Thymus (tissue), 11 donors: ENCODE results near the gene CSDE1. TPM values are rescaled to one million over a fixed set of nuclear protein-coding genes. Genes with fewer than 3 reads are reported as not detected.

ENCODE experiments used
- DNase-seq, 9 donors: peaks; one replicate each; pipeline ENCODE4 v3.0.0-alpha.2; 2013; ENCODE audit warnings: low spot score in 9 of 9, low read depth in 6 of 9, missing footprints in 1 of 9
- H3K27ac ChIP-seq, 2 donors: one replicate each; pipeline ENCODE4 v1.5.1; 2013; ENCODE audit warnings: control low read depth in 1 of 2, low read depth in 1 of 2, low read length in 1 of 2, mild to moderate bottlenecking in 1 of 2, moderate library complexity in 1 of 2
- H3K27me3 ChIP-seq, 2 donors: one replicate each; pipeline ENCODE4 v1.5.1; 2013; ENCODE audit warnings: low read length in 1 of 2; ENCODE audit not compliant: control insufficient read depth in 2 of 2, insufficient read depth in 1 of 2
- H3K36me3 ChIP-seq, 2 donors: one replicate each; pipeline ENCODE4 v1.5.1; 2013; ENCODE audit warnings: low read length in 1 of 2, mild to moderate bottlenecking in 1 of 2, moderate library complexity in 1 of 2; ENCODE audit not compliant: control insufficient read depth in 2 of 2, insufficient read depth in 2 of 2
- H3K4me1 ChIP-seq, 2 donors: one replicate each; pipeline ENCODE4 v1.5.1; 2013; ENCODE audit warnings: low read length in 2 of 2; ENCODE audit not compliant: control insufficient read depth in 2 of 2, insufficient read depth in 2 of 2
- H3K4me3 ChIP-seq, 2 donors: one replicate each; pipeline ENCODE4 v1.5.1; 2013; ENCODE audit warnings: low read length in 2 of 2, control low read depth in 1 of 2, mild to moderate bottlenecking in 1 of 2
- H3K9me3 ChIP-seq, 2 donors: one replicate each; pipeline ENCODE4 v1.5.1; 2013; ENCODE audit warnings: low read length in 1 of 2, mild to moderate bottlenecking in 1 of 2; ENCODE audit not compliant: control insufficient read depth in 2 of 2, insufficient read depth in 1 of 2
- WGBS: extraction: QIAGEN DNeasy Blood & Tissue Kit; methylation state at CpG from one replicate; pipeline ENCODE4 v1.1.7; 2013; 5-methylcytosine and 5-hydroxymethylcytosine counted together
- polyA plus RNA-seq: library from polyadenylated mRNA; stranded (reverse); fragments of 200-250 nt; gene quantifications from one replicate; pipeline ENCODE4 v1.2.3, GENCODE V29; 2013
- total RNA-seq: library from RNA; stranded (reverse); fragments of 120-200 nt; gene quantifications from one replicate; pipeline ENCODE4 v1.2.4, GENCODE V29; 2013
- donor health status: healthy.

Gene CSDE1
- total and polyA plus RNA-seq, 2 donors = 204 to 216 TPM

GRCh38 chr1:114741963-114742746, 15.6 kb downstream of the CSDE1 start:
- H3K4me1 ChIP-seq = no peaks in the 10 kb centered on the region
- peaks cover 12 to 47% of the 10 kb centered on the region in 2 donors for H3K36me3 ChIP-seq
- WGBS = 98% methylated on average over 11 of the region's 11 CpGs
- no peak overlapping the region for H3K4me3 ChIP-seq
- DNase-seq = no peak
- no peaks in the 10 kb centered on the region for H3K27me3 ChIP-seq
- no peaks in the 10 kb centered on the region for H3K9me3 ChIP-seq
- no peak overlapping the region for H3K27ac ChIP-seq

- Histone ChIP-seq H3K27me3 (no peaks in the 10 kb centered on the region), H3K4me3 (no peak overlapping the region), H3K27ac (no peak overlapping the region), H3K9me3 (no peaks in the 10 kb centered on the region), H3K4me1 (no peaks in the 10 kb centered on the region), H3K36me3 (peaks cover 17 to 54% of the 10 kb centered on the region in 2 donors)
- 99% methylated on average over 1 of the region's 1 CpG for WGBS
- DNase-seq = no peak
These were observed 17.5 kb downstream of the CSDE1 start for GRCh38 chr1:114740331-114740730.

- 99% methylated on average over 6 of the region's 6 CpGs for WGBS
- no peaks in the 10 kb centered on the region for H3K27me3 ChIP-seq
- H3K4me1 ChIP-seq = no peaks in the 10 kb centered on the region
- DNase-seq = no peak
- no peak overlapping the region for H3K4me3 ChIP-seq
- H3K36me3 ChIP-seq = peaks cover 25 to 68% of the 10 kb centered on the region in 2 donors
- no peak overlapping the region for H3K27ac ChIP-seq
- no peaks in the 10 kb centered on the region for H3K9me3 ChIP-seq
These were observed 20.4 kb downstream of the CSDE1 start for GRCh38 chr1:114737314-114737849.

- no peak for DNase-seq
These were observed 22.3 kb downstream of the CSDE1 start for GRCh38 chr1:114735479-114735878.

GRCh38 chr1:114729782-114730181, 28.0 kb downstream of the CSDE1 start:
- no peaks in the 10 kb centered on the region for H3K4me1 ChIP-seq
- DNase-seq = no peak
- H3K9me3 ChIP-seq = no peaks in the 10 kb centered on the region
- 99% methylated on average over 1 of the region's 1 CpG for WGBS
- H3K27me3 ChIP-seq = no peaks in the 10 kb centered on the region
- peaks cover 27 to 90% of the 10 kb centered on the region in 2 donors for H3K36me3 ChIP-seq
- no peak overlapping the region for H3K27ac ChIP-seq
- H3K4me3 ChIP-seq = no peak overlapping the region

More at GRCh38 chr1:114735479-114735878, 22.3 kb downstream of the CSDE1 start:
- Histone ChIP-seq H3K27me3 (no peaks in the 10 kb centered on the region), H3K4me1 (no peaks in the 10 kb centered on the region), H3K36me3 (peaks cover 26 to 79% of the 10 kb centered on the region in 2 donors), H3K27ac (no peak overlapping the region), H3K9me3 (no peaks in the 10 kb centered on the region), H3K4me3 (no peak overlapping the region)
- 100% methylated on average over 1 of the region's 1 CpG for WGBS

GRCh38 chr1:114728553-114728952, 29.2 kb downstream of the CSDE1 start:
- H3K27me3 ChIP-seq = no peaks in the 10 kb centered on the region
- DNase-seq = no peak
- no peak overlapping the region for H3K4me3 ChIP-seq
- H3K9me3 ChIP-seq = no peaks in the 10 kb centered on the region
- no peaks in the 10 kb centered on the region for H3K4me1 ChIP-seq
- H3K36me3 ChIP-seq = peaks cover 33 to 92% of the 10 kb centered on the region in 2 donors
- no peak overlapping the region for H3K27ac ChIP-seq
- WGBS = 96% methylated on average over 2 of the region's 2 CpGs

- no peak overlapping the region for H3K4me3 ChIP-seq
- no peak overlapping the region for H3K27ac ChIP-seq
- no peaks in the 10 kb centered on the region for H3K9me3 ChIP-seq
- H3K27me3 ChIP-seq = no peaks in the 10 kb centered on the region
- DNase-seq = no peak
- WGBS = 96% methylated on average over 1 of the region's 1 CpG
- H3K4me1 ChIP-seq = no peaks in the 10 kb centered on the region
- H3K36me3 ChIP-seq = peaks cover 28 to 93% of the 10 kb centered on the region in 2 donors
These were observed 32.6 kb downstream of the CSDE1 start for GRCh38 chr1:114725230-114725629.

- Histone ChIP-seq H3K27me3 (no peaks in the 10 kb centered on the region), H3K9me3 (no peaks in the 10 kb centered on the region), H3K36me3 (peaks cover 32 to 95% of the 10 kb centered on the region in 2 donors), H3K4me1 (no peaks in the 10 kb centered on the region), H3K4me3 (no peak overlapping the region), H3K27ac (no peak overlapping the region)
- DNase-seq = no peak
- 100% methylated on average over 1 of the region's 1 CpG for WGBS
These were observed 33.9 kb downstream of the CSDE1 start for GRCh38 chr1:114723915-114724314.

- Histone ChIP-seq H3K27me3 (no peaks in the 10 kb centered on the region), H3K4me3 (no peak overlapping the region), H3K4me1 (no peaks in the 10 kb centered on the region), H3K9me3 (no peaks in the 10 kb centered on the region), H3K36me3 (peaks cover 36 to 95% of the 10 kb centered on the region in 2 donors), H3K27ac (no peak overlapping the region)
- 48% methylated on average over 1 of the region's 1 CpG for WGBS
- no peak for DNase-seq
These were observed 34.3 kb downstream of the CSDE1 start for GRCh38 chr1:114723457-114723856.
